Tibial nerve (tissue), 4 donors: ENCODE data around the gene KPTN.

Experiments
- CTCF ChIP-seq, 5 experiments: fragments of 200-600 bp in 3 of 5; fragments of 450-650 bp in 2 of 5; sonication (generic) in 3 of 5; IDR thresholded peaks; one replicate each; pipeline ENCODE4 v1.5.1; 2016 to 2019; ENCODE audit warnings: antibody characterized with exemption in 5 of 5, mild to moderate bottlenecking in 3 of 5, moderate library complexity in 2 of 5
- EP300 ChIP-seq, 2 donors: sonication (generic); formaldehyde crosslinking; IDR thresholded peaks; one replicate each; pipeline ENCODE4 v1.6.1; 2017; ENCODE audit warnings: antibody characterized with exemption in 2 of 2, mild to moderate bottlenecking in 1 of 2
- POLR2A ChIP-seq, 2 donors: fragments of 450-650 bp; IDR thresholded peaks; one replicate each; pipeline ENCODE4 v1.6.1; 2017; ENCODE audit warnings: antibody characterized with exemption in 2 of 2, mild to moderate bottlenecking in 2 of 2, moderate library complexity in 2 of 2

GRCh38 chr19:47436712-47437401, 47.2 kb downstream of the KPTN start:
- TF ChIP-seq CTCF (IDR thresholded peaks at IDR 0.05) (peak; percentile 67 to 94 (median 86)), EP300 (IDR thresholded peaks at IDR 0.05) (no peak), POLR2A (IDR thresholded peaks at IDR 0.05) (no peak)
